MM.1S (cell line): ENCODE results near the gene LRRC15.

ENCODE experiments used
- DNase-seq: peaks from one replicate; pipeline ENCODE4 v3.0.0-alpha.2; 2015
- H2AFZ ChIP-seq: fragments of 300-600 bp; sonication (generic); 2 replicates; pipeline ENCODE4 v1.6.0; 2016; ENCODE audit warnings: antibody characterized with exemption, low read length
- H3F3A ChIP-seq: fragments of 300-600 bp; sonication (generic); 2 replicates; pipeline ENCODE4 v1.6.1; 2016; ENCODE audit warnings: mild to moderate bottlenecking, antibody characterized with exemption, low read length, moderate library complexity, mixed read lengths; ENCODE audit not compliant: insufficient read depth
- H3K27ac ChIP-seq: fragments of 300-600 bp; sonication (generic); 2 replicates; pipeline ENCODE4 v1.5.1; 2016; ENCODE audit warnings: mild to moderate bottlenecking, low read length
- H3K27me3 ChIP-seq: fragments of 300-600 bp; sonication (generic); replicated peaks from 2 replicates; pipeline ENCODE4 v1.6.0; 2016; ENCODE audit warnings: low read length; ENCODE audit not compliant: insufficient read depth
- H3K36me3 ChIP-seq: fragments of 300-600 bp; sonication (generic); replicated peaks from 2 replicates; pipeline ENCODE4 v1.6.1; 2016; ENCODE audit warnings: mild to moderate bottlenecking, low read length, mixed read lengths; ENCODE audit not compliant: insufficient read depth
- H3K4me1 ChIP-seq: fragments of 300-600 bp; sonication (generic); 2 replicates; pipeline ENCODE4 v1.6.1; 2016; ENCODE audit warnings: low read length, mixed read lengths
- H3K4me2 ChIP-seq: fragments of 300-600 bp; sonication (generic); 2 replicates; pipeline ENCODE4 v1.6.0; 2016; ENCODE audit warnings: low read depth, low read length
- H3K4me3 ChIP-seq: fragments of 300-600 bp; sonication (generic); 2 replicates; pipeline ENCODE4 v1.5.1; 2016; ENCODE audit warnings: low read length, mixed read lengths
- H3K79me2 ChIP-seq: fragments of 300-600 bp; sonication (generic); 2 replicates; pipeline ENCODE4 v1.6.1; 2016; ENCODE audit warnings: mixed run types, low read length, mixed read lengths
- H3K9ac ChIP-seq: fragments of 300-600 bp; sonication (generic); 2 replicates; pipeline ENCODE4 v1.6.1; 2016; ENCODE audit warnings: low read length, mixed read lengths
- H3K9me2 ChIP-seq: fragments of 300-600 bp; sonication (generic); replicated peaks from 2 replicates; pipeline ENCODE4 v1.6.1; 2016; ENCODE audit warnings: mild to moderate bottlenecking, low read length, mixed read lengths; ENCODE audit not compliant: insufficient read depth
- H3K9me3 ChIP-seq: fragments of 300-600 bp; sonication (generic); replicated peaks from 2 replicates; pipeline ENCODE4 v1.6.1; 2016; ENCODE audit warnings: mild to moderate bottlenecking, low read length, mixed read lengths; ENCODE audit not compliant: insufficient read depth
- H4K20me1 ChIP-seq: fragments of 300-600 bp; sonication (generic); 2 replicates; pipeline ENCODE4 v1.6.1; 2016; ENCODE audit warnings: mild to moderate bottlenecking, low read length, moderate library complexity, mixed read lengths; ENCODE audit not compliant: insufficient read depth
- EZH2 ChIP-seq: fragments of 300-600 bp; sonication (generic); optimal IDR thresholded peaks from 2 replicates; pipeline ENCODE3; 2017; ENCODE audit warnings: low read depth, mild to moderate bottlenecking, antibody characterized with exemption, low read length, mixed read lengths
- EZH2phosphoT487 ChIP-seq: fragments of 300-600 bp; sonication (generic); IDR thresholded peaks from 2 replicates; pipeline ENCODE4 v1.6.1; 2018; ENCODE audit warnings: antibody characterized with exemption, low read length
- TF ChIP-seq, protein P1 (sequence below): fragments of 300-600 bp; sonication (generic); IDR thresholded peaks from 2 replicates; pipeline ENCODE4 v1.5.1; 2016; ENCODE audit warnings: antibody characterized with exemption, low read length, mixed read lengths

The LRRC15 gene

DNA sequence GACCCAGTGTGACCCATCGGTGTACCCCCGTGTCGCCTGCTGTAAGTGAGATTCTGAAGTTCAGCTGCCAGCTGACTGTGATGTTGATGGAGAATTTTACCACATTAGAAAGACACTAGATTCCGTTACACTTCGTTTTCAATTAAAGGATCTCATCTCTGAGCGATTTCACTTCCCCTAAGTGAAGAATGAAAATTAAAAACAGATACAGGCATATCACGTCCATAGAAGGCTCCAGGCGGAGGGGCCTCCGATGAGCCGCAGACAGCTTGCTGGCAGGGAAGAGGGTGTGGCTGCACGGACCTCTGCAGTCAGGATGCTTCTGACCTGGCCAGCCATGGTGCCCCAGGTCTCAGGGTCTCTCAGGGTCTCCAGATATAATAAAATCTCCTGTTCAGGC is 11.9 kb downstream of the LRRC15 start:
- peaks cover 25% of the 10 kb centered on the region for H3K27me3 ChIP-seq
- TF ChIP-seq, protein P1, sequence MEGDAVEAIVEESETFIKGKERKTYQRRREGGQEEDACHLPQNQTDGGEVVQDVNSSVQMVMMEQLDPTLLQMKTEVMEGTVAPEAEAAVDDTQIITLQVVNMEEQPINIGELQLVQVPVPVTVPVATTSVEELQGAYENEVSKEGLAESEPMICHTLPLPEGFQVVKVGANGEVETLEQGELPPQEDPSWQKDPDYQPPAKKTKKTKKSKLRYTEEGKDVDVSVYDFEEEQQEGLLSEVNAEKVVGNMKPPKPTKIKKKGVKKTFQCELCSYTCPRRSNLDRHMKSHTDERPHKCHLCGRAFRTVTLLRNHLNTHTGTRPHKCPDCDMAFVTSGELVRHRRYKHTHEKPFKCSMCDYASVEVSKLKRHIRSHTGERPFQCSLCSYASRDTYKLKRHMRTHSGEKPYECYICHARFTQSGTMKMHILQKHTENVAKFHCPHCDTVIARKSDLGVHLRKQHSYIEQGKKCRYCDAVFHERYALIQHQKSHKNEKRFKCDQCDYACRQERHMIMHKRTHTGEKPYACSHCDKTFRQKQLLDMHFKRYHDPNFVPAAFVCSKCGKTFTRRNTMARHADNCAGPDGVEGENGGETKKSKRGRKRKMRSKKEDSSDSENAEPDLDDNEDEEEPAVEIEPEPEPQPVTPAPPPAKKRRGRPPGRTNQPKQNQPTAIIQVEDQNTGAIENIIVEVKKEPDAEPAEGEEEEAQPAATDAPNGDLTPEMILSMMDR = no peak
- H3K9ac ChIP-seq = no peak overlapping the region
- H3K4me3 ChIP-seq = no peak overlapping the region
- H3K4me1 ChIP-seq = no peaks in the 10 kb centered on the region
- no peaks in the 10 kb centered on the region for H3F3A ChIP-seq
- DNase-seq = no peak
- H3K36me3 ChIP-seq = no peaks in the 10 kb centered on the region
- H3K9me3 ChIP-seq = no peaks in the 10 kb centered on the region
- no peaks in the 10 kb centered on the region for H3K9me2 ChIP-seq
- no peaks in the 10 kb centered on the region for H4K20me1 ChIP-seq
- no peaks in the 10 kb centered on the region for H3K79me2 ChIP-seq
- no peak overlapping the region for H2AFZ ChIP-seq
- H3K27ac ChIP-seq = no peak overlapping the region
- H3K4me2 ChIP-seq = no peak overlapping the region

DNA sequence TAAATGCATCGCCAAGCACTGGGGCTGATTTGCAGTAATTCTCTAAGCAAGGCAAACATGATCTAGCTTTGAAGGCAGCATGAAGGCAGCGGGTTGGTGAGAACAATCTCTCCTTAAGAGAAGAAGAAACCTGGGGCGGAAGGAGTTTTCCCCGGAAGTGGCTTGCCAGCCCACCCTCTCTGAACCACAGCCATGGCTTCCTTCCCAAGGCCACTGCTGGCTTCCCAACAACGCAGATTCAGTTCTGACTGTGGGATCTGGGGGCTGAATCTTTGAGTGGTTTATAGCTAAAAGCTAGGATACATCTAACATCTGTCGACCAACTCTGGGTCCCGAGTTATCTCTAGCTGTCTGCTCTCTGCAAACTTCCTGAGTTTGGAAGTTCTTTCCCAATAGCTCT is 14.2 kb downstream of the LRRC15 start:
- no peaks in the 10 kb centered on the region for H3K9me2 ChIP-seq
- peaks cover 24% of the 10 kb centered on the region for H3K27me3 ChIP-seq
- no peak overlapping the region for H3K4me3 ChIP-seq
- no peak overlapping the region for H3K4me2 ChIP-seq
- no peaks in the 10 kb centered on the region for H3K4me1 ChIP-seq
- no peak for DNase-seq
- no peaks in the 10 kb centered on the region for H3K9me3 ChIP-seq
- H2AFZ ChIP-seq = no peak overlapping the region
- no peaks in the 10 kb centered on the region for H3K79me2 ChIP-seq
- TF ChIP-seq, protein P1 = no peak
- no peak for TF ChIP-seq EZH2
- TF ChIP-seq EZH2phosphoT487 = no peak
- no peaks in the 10 kb centered on the region for H3F3A ChIP-seq
- H3K27ac ChIP-seq = no peak overlapping the region
- no peaks in the 10 kb centered on the region for H4K20me1 ChIP-seq
- H3K9ac ChIP-seq = no peak overlapping the region
- no peaks in the 10 kb centered on the region for H3K36me3 ChIP-seq

DNA sequence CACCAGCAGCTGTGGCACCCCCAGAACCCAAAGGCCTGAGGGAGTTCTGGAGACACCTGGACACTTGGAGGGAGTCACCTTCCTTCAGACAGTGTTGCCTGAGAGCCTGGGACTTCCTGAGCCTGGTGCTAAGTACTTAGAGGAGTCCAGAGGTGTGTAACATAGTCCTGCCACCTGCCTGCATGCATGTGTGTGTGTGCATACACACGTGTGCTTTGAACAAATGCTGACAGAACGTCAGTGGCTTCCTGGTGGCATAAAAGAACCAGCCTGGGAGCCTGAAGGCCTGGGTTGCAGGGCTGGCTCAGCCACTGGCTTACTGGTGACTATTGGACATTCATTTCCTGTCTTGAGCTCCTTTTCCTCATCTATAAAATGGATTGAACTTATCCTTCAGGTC is 15.2 kb downstream of the LRRC15 start:
- Histone ChIP-seq H3K27me3 (peaks cover 19% of the 10 kb centered on the region), H3K9me2 (no peaks in the 10 kb centered on the region), H3K27ac (no peak overlapping the region), H3K4me1 (no peaks in the 10 kb centered on the region), H2AFZ (no peak overlapping the region), H3K9ac (no peak overlapping the region), H3F3A (no peaks in the 10 kb centered on the region), H3K4me3 (no peak overlapping the region), H4K20me1 (no peaks in the 10 kb centered on the region), H3K4me2 (no peak overlapping the region), H3K36me3 (no peaks in the 10 kb centered on the region), H3K9me3 (no peaks in the 10 kb centered on the region), H3K79me2 (no peaks in the 10 kb centered on the region)
- TF ChIP-seq, protein P1 = no peak
- TF ChIP-seq EZH2phosphoT487 = no peak
- TF ChIP-seq EZH2 = no peak
- no peak for DNase-seq
